A549 (cell line): ENCODE results near the gene MYO1D. TPM values are rescaled to one million over a fixed set of nuclear protein-coding genes. Genes with fewer than 3 reads are reported as not detected.

Experiments used
- ATAC-seq, 2 experiments: fragments of 200-7000 bp in 1 of 2; fragments of >200 bp in 1 of 2; cut with Nextera tagmentation in 1 of 2; cut with Tn5 transposase in 1 of 2; 3 replicates each; pipeline versions ENCODE4 v1.8.0 to v1.9.1; 2018 to 2020; ENCODE audit warnings: mild to moderate bottlenecking in 1 of 2, moderate library complexity in 1 of 2
- CTCF ChIA-PET: fragments of 300-600 bp; sonication (Branson Sonifier 250); formaldehyde crosslinking; extraction: SDS; loops from one replicate; lab custom pipeline; 2021; ENCODE audit warnings: antibody characterized with exemption, inconsistent platforms; lab: Yijun Ruan, JAX
- POLR2A ChIA-PET: fragments of 350-600 bp; formaldehyde crosslinking; extraction: SDS; loops from one replicate; lab custom pipeline; 2021; ENCODE audit warnings: antibody characterized with exemption, inconsistent platforms; lab: Yijun Ruan, JAX
- DNase-seq, 2 experiments: peaks; one replicate each; pipeline versions ENCODE4 v3.0.0 to v3.0.0-alpha.2; 2011 to 2016; ENCODE audit warnings: low read depth in 1 of 2, low spot score in 1 of 2
- FAIRE-seq: peaks from 2 replicates; lab custom pipeline; 2011; peaks lifted over from hg19 to GRCh38; lab: Jason Lieb, UNC
- H3K27ac ChIP-seq, 2 experiments: fragments of >200 bp; sonication (Bioruptor Twin); formaldehyde crosslinking; 3 replicates each; pipeline ENCODE4 v1.5.1; 2016 to 2017
- H3K4me1 ChIP-seq: fragments of >200 bp; sonication (Bioruptor Twin); formaldehyde crosslinking; 3 replicates; pipeline ENCODE4 v1.6.1; 2016
- H3K4me2 ChIP-seq: fragments of >200 bp; sonication (Bioruptor Twin); formaldehyde crosslinking; 3 replicates; pipeline ENCODE4 v1.6.1; 2016
- H3K4me3 ChIP-seq: fragments of >200 bp; sonication (Bioruptor Twin); formaldehyde crosslinking; 3 replicates; pipeline ENCODE4 v1.5.1; 2016
- H3K9me3 ChIP-seq: fragments of >200 bp; sonication (Bioruptor Twin); formaldehyde crosslinking; 3 replicates; pipeline ENCODE4 v1.6.1; 2016
- CBX2 ChIP-seq: fragments of 200-600 bp; sonication (generic); IDR thresholded peaks from 2 replicates; pipeline ENCODE4 v1.6.1; 2016; ENCODE audit warnings: low read depth, mild to moderate bottlenecking, borderline replicate concordance
- CBX8 ChIP-seq: fragments of 200-600 bp; sonication (generic); IDR thresholded peaks from 2 replicates; pipeline ENCODE4 v1.6.1; 2016
- CHD2 ChIP-seq: fragments of 150-350 bp; IDR thresholded peaks from 2 replicates; pipeline ENCODE4 v1.6.1; 2014; ENCODE audit warnings: low read length; ENCODE audit not compliant: partially characterized antibody
- CHD4 ChIP-seq: fragments of 200-600 bp; sonication (generic); IDR thresholded peaks from 2 replicates; pipeline ENCODE4 v1.6.1; 2016; ENCODE audit warnings: antibody characterized with exemption, mild to moderate bottlenecking, borderline replicate concordance
- EHMT2 ChIP-seq: fragments of 200-600 bp; sonication (generic); IDR thresholded peaks from 2 replicates; pipeline ENCODE4 v1.6.1; 2016; ENCODE audit warnings: antibody characterized with exemption, low read depth, mild to moderate bottlenecking, moderate library complexity
- EP300 ChIP-seq, 2 experiments: fragments of >200 bp; sonication (Bioruptor Twin); formaldehyde crosslinking; IDR thresholded peaks; 2 replicates in 1 of 2; 3 replicates in 1 of 2; pipeline ENCODE4 v1.6.1; 2016 to 2017
- FOXS1 ChIP-seq: fragments of 250-450 bp; sonication (Bioruptor Pico); IDR thresholded peaks from 2 replicates; pipeline ENCODE4 v1.5.0; 2020; ENCODE audit warnings: mild to moderate bottlenecking, moderate library complexity
- HDAC2 ChIP-seq: fragments of 200-600 bp; sonication (generic); IDR thresholded peaks from 2 replicates; pipeline ENCODE4 v1.6.1; 2016
- HOXA7 ChIP-seq: fragments of 250-450 bp; sonication (Bioruptor Pico); IDR thresholded peaks from 2 replicates; pipeline ENCODE4 v1.5.0; 2020; ENCODE audit warnings: mild to moderate bottlenecking, moderate library complexity
- MAFK ChIP-seq: fragments of 450-650 bp; IDR thresholded peaks from 2 replicates; pipeline ENCODE4 v1.6.1; 2014; ENCODE audit not compliant: partially characterized antibody
- MAZ ChIP-seq: fragments of 150-350 bp; IDR thresholded peaks from 2 replicates; pipeline ENCODE4 v1.6.1; 2014; ENCODE audit warnings: antibody characterized with exemption, low read depth, low read length, borderline replicate concordance
- NFE2L2 ChIP-seq: fragments of 150-350 bp; conservative IDR thresholded peaks from 2 replicates; pipeline ENCODE4 v1.6.1; 2014; ENCODE audit warnings: low read length
- POLR2A ChIP-seq: IDR thresholded peaks from 2 replicates; pipeline ENCODE4 v1.6.1; 2012; ENCODE audit warnings: mild to moderate bottlenecking, low read length
- POLR2AphosphoS2 ChIP-seq: conservative IDR thresholded peaks from 2 replicates; pipeline ENCODE4 v1.6.1; 2012; ENCODE audit warnings: low read length, improper control_type of control experiment, inconsistent platforms
- RAD21 ChIP-seq, 2 experiments: fragments of >200 bp in 1 of 2; sonication (Bioruptor Twin) in 1 of 2; formaldehyde crosslinking in 1 of 2; IDR thresholded peaks in 1 of 2; conservative IDR thresholded peaks in 1 of 2; 2 replicates in 1 of 2; 3 replicates in 1 of 2; pipeline ENCODE4 v1.6.1; 2012 to 2018; ENCODE audit warnings: inconsistent platforms in 1 of 2
- RNF2 ChIP-seq: fragments of 200-600 bp; sonication (generic); IDR thresholded peaks from 2 replicates; pipeline ENCODE4 v1.6.1; 2016; ENCODE audit warnings: low read depth, mild to moderate bottlenecking, antibody characterized with exemption, moderate library complexity, borderline replicate concordance
- TP53 ChIP-seq: fragments of 250-450 bp; sonication (Bioruptor Pico); IDR thresholded peaks from 2 replicates; pipeline ENCODE4 v1.5.0; 2021; ENCODE audit warnings: mild to moderate bottlenecking, moderate library complexity
- ZC3H11A ChIP-seq: fragments of 450-650 bp; IDR thresholded peaks from 2 replicates; pipeline ENCODE4 v1.6.1; 2014; ENCODE audit warnings: antibody characterized with exemption, mild to moderate bottlenecking
- ZNF302 ChIP-seq: fragments of 250-450 bp; sonication (Bioruptor Pico); IDR thresholded peaks from 2 replicates; pipeline ENCODE4 v1.9.0; 2021; ENCODE audit warnings: inconsistent platforms, mild to moderate bottlenecking, moderate library complexity
- ZSCAN20 ChIP-seq: fragments of 250-450 bp; sonication (Bioruptor Pico); IDR thresholded peaks from 2 replicates; pipeline ENCODE4 v1.8.0; 2022; ENCODE audit warnings: mild to moderate bottlenecking, moderate library complexity
- WGBS: methylation state at CpG from one replicate; pipeline ENCODE4 v1.1.6; 2017; ENCODE audit errors: missing lambda C conversion rate; 5-methylcytosine and 5-hydroxymethylcytosine counted together
- polyA plus RNA-seq, 4 experiments: library from polyadenylated mRNA; depleted of rRNA in 3 of 4; stranded (reverse); fragments of >200 nt; fragmentation: RNase III in 1 of 4; extraction: RNeasy Plus Mini Kit Qiagen cat#74134 plus additional on column Dnase treatment in 1 of 4; gene quantifications; 2 replicates in 3 of 4; 3 replicates in 1 of 4; pipeline ENCODE4 v1.2.3, GENCODE V29; 2011 to 2017
- TF ChIP-seq, protein P1 (sequence below): fragments of >200 bp; sonication (Bioruptor Twin); formaldehyde crosslinking; IDR thresholded peaks from 3 replicates; pipeline ENCODE4 v1.6.1; 2016

The MYO1D gene
- polyA plus RNA-seq, 2 of the 4 experiments (the other 2 are of a cell fraction) = 2.8 to 4.2 TPM

DNA sequence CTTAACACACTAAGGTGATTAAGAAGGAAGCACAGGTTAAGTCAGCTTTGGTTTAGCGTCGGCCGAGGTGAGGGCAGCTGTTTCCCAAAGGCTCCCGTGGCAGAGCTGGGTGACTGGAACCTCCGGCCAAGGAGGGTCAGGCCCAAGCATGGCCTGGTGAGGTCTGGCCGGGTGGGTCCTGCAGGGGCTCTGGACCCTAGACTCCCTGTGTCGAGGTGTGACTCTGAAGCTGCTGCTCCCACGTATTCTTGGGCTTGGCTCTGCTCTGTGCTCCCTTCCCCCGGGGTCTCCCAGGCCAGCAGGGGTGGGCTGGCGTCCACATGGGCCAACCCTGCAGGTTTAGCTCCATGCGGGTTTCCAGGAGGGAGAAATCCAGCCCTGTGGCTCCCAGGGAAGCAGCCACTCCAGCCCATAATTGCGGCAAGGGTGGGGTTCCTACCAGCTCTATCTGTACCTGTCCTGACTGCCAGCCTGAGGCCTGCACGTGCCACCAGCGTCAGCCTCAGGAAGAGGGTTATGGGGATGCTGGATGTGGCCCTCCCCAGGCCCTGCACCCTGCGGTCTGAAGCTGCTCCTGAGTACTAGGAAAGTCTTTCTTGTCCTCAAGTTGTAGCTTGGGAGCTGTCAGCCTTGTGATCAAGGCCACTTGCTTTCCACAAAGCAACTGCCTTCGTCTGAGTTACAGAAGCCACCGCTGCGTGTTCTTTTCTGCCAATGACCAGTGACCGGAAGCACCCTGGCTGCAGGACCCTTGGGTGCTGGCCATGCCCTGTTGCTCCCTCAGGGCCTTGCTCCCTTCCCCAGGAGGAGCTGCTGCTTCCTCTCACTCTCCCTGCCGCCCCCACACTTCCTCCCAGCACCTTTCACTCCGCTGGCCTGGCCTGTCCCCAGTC lies 385.3 kb downstream of the MYO1D start:
- H3K9me3 ChIP-seq = no peaks in the 10 kb centered on the region
- CTCF ChIA-PET = interaction anchor here (0.6 to 23.7 kb wide), 10 partner anchors 9 to 184 kb away, joined by 3 to 298 read pairs (median 4); partner anchors contain the start of gene PSMD11
- no peak for ATAC-seq
- no peak overlapping the region for H3K27ac ChIP-seq
- no peak for DNase-seq
- no peak overlapping the region for H3K4me2 ChIP-seq
- TF ChIP-seq RNF2 = no peak
- no peak for TF ChIP-seq FOXS1 (CRISPR knock-in tag)
- no peak for TF ChIP-seq CBX2
- no peak for TF ChIP-seq POLR2A
- TF ChIP-seq TP53 (CRISPR knock-in tag) = no peak
- TF ChIP-seq ZSCAN20 (CRISPR knock-in tag) = no peak
- no peak for TF ChIP-seq POLR2AphosphoS2
- no peak for TF ChIP-seq EP300 (IDR thresholded peaks at IDR 0.05)
- no peak for TF ChIP-seq CHD2
- TF ChIP-seq ZC3H11A = no peak
- TF ChIP-seq HOXA7 (CRISPR knock-in tag) = no peak
- TF ChIP-seq RAD21 (conservative IDR thresholded peaks at IDR 0.05 in 1 of 2, IDR thresholded peaks at IDR 0.05 in 1 of 2) = no peak
- WGBS = 81% methylated on average over 18 of the region's 21 CpGs
- no peak overlapping the region for H3K4me3 ChIP-seq
- POLR2A ChIA-PET = no interaction called here
- H3K4me1 ChIP-seq = peaks cover 11% of the 10 kb centered on the region
- FAIRE-seq = no peak

- CTCF ChIA-PET = interaction anchor here (1.4 to 23.7 kb wide), 2 partner anchors 26 to 46 kb away, joined by 4 to 298 read pairs; partner anchors contain the start of gene PSMD11
- no peak overlapping the region for H3K27ac ChIP-seq
- no peak for FAIRE-seq
- TF ChIP-seq ZSCAN20 (CRISPR knock-in tag) = no peak
- TF ChIP-seq EHMT2 = no peak
- TF ChIP-seq MAFK = no peak
- TF ChIP-seq RNF2 = no peak
- no peak for TF ChIP-seq EP300 (IDR thresholded peaks at IDR 0.05)
- TF ChIP-seq, all 56 proteins: peak for 0
- WGBS = 90% methylated on average over 16 of the region's 16 CpGs
- H3K4me2 ChIP-seq = no peak overlapping the region
- peaks cover 6% of the 10 kb centered on the region; the same call in 1 of the 3 replicates for H3K4me1 ChIP-seq
- ATAC-seq (no peak), DNase-seq (no peak)
- H3K4me3 ChIP-seq = no peak overlapping the region
- H3K9me3 ChIP-seq = no peaks in the 10 kb centered on the region
- POLR2A ChIA-PET = no interaction called here
Observed at GRCh38 chr17:32490101-32490482, 386.8 kb downstream of the MYO1D start.

DNA sequence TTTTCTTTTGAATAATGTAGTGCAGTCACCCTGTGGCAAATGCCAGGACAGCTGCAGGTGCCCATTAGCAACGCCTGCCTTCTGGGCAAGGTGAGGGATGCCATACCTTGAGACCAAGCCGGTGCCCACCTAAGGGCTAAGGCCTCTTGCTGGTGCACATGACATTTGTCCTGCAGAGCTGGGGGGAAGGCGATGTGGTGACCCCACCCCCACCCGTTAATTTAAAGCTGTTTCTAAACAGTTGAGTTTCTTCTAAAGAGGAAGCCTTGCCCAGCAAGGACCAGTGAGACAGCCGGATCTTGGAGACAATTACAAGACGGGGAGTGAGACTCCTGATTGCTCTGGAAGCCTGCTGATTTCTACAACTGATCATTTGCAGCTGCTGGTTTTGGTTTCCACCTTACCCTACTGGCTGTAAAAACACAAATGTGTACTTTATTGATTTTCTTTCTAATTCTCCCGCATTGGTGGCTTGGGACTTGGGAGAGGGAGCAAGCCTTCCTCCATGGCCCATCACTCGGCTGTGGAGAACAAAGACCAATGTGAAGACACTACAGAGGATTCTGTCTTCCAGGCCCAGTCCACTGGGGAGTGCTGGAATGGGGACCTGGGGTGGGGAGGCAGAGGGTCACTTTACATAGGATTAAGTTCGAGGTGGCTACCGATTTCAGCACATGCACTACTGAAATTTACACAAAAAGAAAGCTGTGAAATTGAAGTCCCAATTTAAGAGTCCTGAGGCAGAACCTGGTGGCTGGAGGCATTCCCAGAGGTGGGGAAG lies 387.4 kb downstream of the MYO1D start:
- H3K4me1 ChIP-seq = peaks cover 6% of the 10 kb centered on the region; the same call in 1 of the 3 replicates
- no peak for DNase-seq
- no peak for TF ChIP-seq NFE2L2
- no peak for TF ChIP-seq ZSCAN20 (CRISPR knock-in tag)
- TF ChIP-seq, protein P1, sequence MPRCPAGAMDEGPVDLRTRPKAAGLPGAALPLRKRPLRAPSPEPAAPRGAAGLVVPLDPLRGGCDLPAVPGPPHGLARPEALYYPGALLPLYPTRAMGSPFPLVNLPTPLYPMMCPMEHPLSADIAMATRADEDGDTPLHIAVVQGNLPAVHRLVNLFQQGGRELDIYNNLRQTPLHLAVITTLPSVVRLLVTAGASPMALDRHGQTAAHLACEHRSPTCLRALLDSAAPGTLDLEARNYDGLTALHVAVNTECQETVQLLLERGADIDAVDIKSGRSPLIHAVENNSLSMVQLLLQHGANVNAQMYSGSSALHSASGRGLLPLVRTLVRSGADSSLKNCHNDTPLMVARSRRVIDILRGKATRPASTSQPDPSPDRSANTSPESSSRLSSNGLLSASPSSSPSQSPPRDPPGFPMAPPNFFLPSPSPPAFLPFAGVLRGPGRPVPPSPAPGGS = no peak
- TF ChIP-seq FOXS1 (CRISPR knock-in tag) = no peak
- no peak for TF ChIP-seq CBX8
- no peak for TF ChIP-seq ZNF302 (CRISPR knock-in tag)
- no peak for TF ChIP-seq MAFK
- TF ChIP-seq HDAC2 = no peak
- no peak for TF ChIP-seq CHD4
- no peak for TF ChIP-seq POLR2AphosphoS2
- no peak for TF ChIP-seq MAZ
- no peak overlapping the region for H3K27ac ChIP-seq
- H3K4me2 ChIP-seq = no peak overlapping the region
- CTCF ChIA-PET = interaction anchor here (0.6 to 23.7 kb wide), 5 partner anchors 11 to 265 kb away, joined by 3 to 298 read pairs (median 5); no protein-coding TSS in a partner anchor
- no peak for FAIRE-seq
- ATAC-seq = no peak
- H3K4me3 ChIP-seq = no peak overlapping the region
- 92% methylated on average over 10 of the region's 10 CpGs for WGBS
- POLR2A ChIA-PET = interaction anchor here (0.5 kb wide), 1 partner anchor 33 kb away, joined by 5 read pairs; no protein-coding TSS in a partner anchor
- H3K9me3 ChIP-seq = no peaks in the 10 kb centered on the region
